ENCODE measurements around the gene CACNA1E.

DNA sequence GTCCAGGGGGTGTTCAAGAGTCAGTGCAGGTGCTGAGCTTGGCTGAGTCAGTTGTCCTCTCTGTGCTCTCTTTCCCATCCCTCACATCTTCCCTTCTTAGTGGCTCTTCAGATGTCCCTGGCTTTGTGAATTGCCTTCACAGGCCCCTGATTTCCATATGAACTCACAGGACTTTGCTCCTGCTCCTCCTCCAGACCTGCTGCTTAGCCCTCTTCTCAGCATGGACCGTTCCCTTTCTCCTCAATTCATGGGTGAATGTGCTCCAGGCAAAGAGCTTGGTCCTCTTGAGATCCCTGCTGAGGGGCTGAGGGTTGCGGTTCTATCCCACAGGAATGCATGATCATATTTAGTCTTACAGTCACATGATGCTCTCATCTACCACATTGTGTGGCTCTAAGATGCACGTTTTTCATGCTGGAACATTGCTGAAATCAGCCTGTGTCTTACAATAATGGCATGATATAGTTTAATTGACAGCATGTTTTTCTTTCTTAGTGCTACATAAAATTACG is 30.5 kb downstream of the CACNA1E start:
- TF ChIP-seq, protein P1, sequence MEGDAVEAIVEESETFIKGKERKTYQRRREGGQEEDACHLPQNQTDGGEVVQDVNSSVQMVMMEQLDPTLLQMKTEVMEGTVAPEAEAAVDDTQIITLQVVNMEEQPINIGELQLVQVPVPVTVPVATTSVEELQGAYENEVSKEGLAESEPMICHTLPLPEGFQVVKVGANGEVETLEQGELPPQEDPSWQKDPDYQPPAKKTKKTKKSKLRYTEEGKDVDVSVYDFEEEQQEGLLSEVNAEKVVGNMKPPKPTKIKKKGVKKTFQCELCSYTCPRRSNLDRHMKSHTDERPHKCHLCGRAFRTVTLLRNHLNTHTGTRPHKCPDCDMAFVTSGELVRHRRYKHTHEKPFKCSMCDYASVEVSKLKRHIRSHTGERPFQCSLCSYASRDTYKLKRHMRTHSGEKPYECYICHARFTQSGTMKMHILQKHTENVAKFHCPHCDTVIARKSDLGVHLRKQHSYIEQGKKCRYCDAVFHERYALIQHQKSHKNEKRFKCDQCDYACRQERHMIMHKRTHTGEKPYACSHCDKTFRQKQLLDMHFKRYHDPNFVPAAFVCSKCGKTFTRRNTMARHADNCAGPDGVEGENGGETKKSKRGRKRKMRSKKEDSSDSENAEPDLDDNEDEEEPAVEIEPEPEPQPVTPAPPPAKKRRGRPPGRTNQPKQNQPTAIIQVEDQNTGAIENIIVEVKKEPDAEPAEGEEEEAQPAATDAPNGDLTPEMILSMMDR (conservative IDR thresholded peaks at IDR 0.05; ENCODE audit: low read length), result no peak
- TF ChIP-seq EZH2phosphoT487 (IDR thresholded peaks at IDR 0.05; ENCODE audit: borderline replicate concordance, low read depth, low read length), result no peak

Data from OCI-LY7 (cell line).